Activated CD8-positive, alpha-beta T cell treated with anti-CD3 and anti-CD28 coated beads for 36 hours (primary cell): Measurements from ENCODE around the gene LGI1. TPM values are rescaled to one million over a fixed set of nuclear protein-coding genes. Genes with fewer than 3 reads are reported as not detected.

Experiments used
- ATAC-seq: fragments of 200-7000 bp; cut with Tn5 transposase; one replicate; pipeline ENCODE4 v1.10.0; 2021; ENCODE audit warnings: mild to moderate bottlenecking, moderate library complexity
- CTCF ChIA-PET: fragments of 350-600 bp; sonication (Branson Sonifier 250); formaldehyde crosslinking; loops from one replicate; lab custom pipeline; 2021; ENCODE audit warnings: antibody characterized with exemption; lab: Charles Lee
- POLR2A ChIA-PET: fragments of 350-600 bp; sonication (Branson Sonifier 250); formaldehyde crosslinking; loops from one replicate; lab custom pipeline; 2021; ENCODE audit warnings: antibody characterized with exemption; lab: Charles Lee
- DNase-seq: peaks from one replicate; pipeline ENCODE4 v3.0.0-alpha.2; 2020
- H3K27ac Mint-ChIP-seq: one replicate; pipeline ENCODE4 v1.8.0; 2021; ENCODE audit warnings: mild to moderate bottlenecking, mixed read lengths
- H3K27me3 Mint-ChIP-seq: one replicate; pipeline ENCODE4 v1.8.0; 2021; ENCODE audit warnings: mixed read lengths
- H3K36me3 Mint-ChIP-seq: one replicate; pipeline ENCODE4 v1.8.0; 2021; ENCODE audit warnings: low read depth, mixed read lengths
- H3K4me1 Mint-ChIP-seq: one replicate; pipeline ENCODE4 v1.8.0; 2021; ENCODE audit warnings: low read depth, mixed read lengths
- H3K4me3 Mint-ChIP-seq: one replicate; pipeline ENCODE4 v1.8.0; 2021; ENCODE audit warnings: mild to moderate bottlenecking, moderate library complexity, mixed read lengths
- H3K9me3 Mint-ChIP-seq: one replicate; pipeline ENCODE4 v1.8.0; 2021; ENCODE audit warnings: mixed read lengths
- CTCF ChIP-seq: fragments of 200-600 bp; IDR thresholded peaks from one replicate; pipeline ENCODE4 v1.8.0; 2022; ENCODE audit warnings: antibody characterized with exemption, mild to moderate bottlenecking
- intact Hi-C: fragments of 100-400 bp; cut with micrococcal nuclease; formaldehyde crosslinking; loops from one replicate; pipeline ENCODE4 v1.10.0; 2022
- total RNA-seq, 2 experiments: library from RNA; stranded (reverse); gene quantifications; one replicate each; pipeline ENCODE4 v1.2.3, GENCODE V29; 2021

Gene LGI1
- total RNA-seq, 2 experiments from 2014 or later: not detected

GRCh38 chr10:93726024-93726423 lies 31.7 kb upstream of the LGI1 start:
- no peak for TF ChIP-seq CTCF
- Mint-ChIP-seq H3K27me3 (peaks cover 30% of the 10 kb centered on the region), H3K4me3 (no peak overlapping the region), H3K4me1 (no peaks in the 10 kb centered on the region), H3K36me3 (no peaks in the 10 kb centered on the region), H3K9me3 (no peaks in the 10 kb centered on the region), H3K27ac (no peak overlapping the region)
- ChIA-PET CTCF (no interaction called here), POLR2A (no interaction called here)
- intact Hi-C loops: no loop called here
- DNase-seq: no peak
- ATAC-seq: no peak

- H3K36me3 Mint-ChIP-seq: no peaks in the 10 kb centered on the region
- intact Hi-C loops: no loop called here
Observed at GRCh38 chr10:93741367-93741766, 16.4 kb upstream of the LGI1 start.

DNA sequence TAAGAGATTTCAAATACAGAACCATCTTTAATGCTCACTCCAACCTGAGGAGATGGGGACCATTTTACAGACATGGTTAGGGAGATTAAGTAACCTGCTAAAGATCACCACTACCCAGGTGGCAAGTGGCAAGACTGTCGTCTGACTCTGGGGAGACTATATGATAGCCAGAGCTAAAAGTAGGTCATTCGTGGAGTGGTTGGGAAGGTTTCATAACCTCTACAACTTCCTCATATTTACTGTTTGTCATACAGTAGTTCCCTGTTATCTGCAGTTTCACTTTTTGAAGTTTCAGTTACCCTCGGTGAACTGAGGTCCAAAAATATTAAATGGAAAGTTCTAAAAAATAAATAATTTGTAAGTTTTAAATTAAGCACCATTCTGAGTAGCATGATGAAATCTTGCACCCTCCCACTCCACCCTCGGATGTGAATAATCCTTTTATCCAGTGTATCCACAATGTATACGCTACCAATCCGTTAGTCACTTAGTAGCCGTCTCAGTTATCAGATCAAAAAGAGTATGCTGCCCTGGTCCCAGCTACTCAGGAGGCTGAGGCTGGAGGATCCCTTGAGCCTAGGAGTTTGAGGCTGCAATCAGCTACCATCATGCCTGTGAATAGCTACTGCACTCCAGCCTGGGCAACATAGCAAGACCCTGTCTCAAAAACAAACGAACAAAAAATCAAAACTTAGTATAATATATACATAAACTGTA lies 14.9 kb upstream of the LGI1 start:
- Mint-ChIP-seq H3K27ac (no peak overlapping the region), H3K4me1 (no peaks in the 10 kb centered on the region)

More at GRCh38 chr10:93741367-93741766, 16.4 kb upstream of the LGI1 start:
- CTCF ChIA-PET: no interaction called here
- ATAC-seq (no peak), DNase-seq (no peak)
- peaks cover 8% of the 10 kb centered on the region for H3K27me3 Mint-ChIP-seq
- H3K4me1 Mint-ChIP-seq: no peaks in the 10 kb centered on the region
- POLR2A ChIA-PET: no interaction called here
- no peak for TF ChIP-seq CTCF
- H3K4me3 Mint-ChIP-seq: no peak overlapping the region
- H3K9me3 Mint-ChIP-seq: peaks cover 2% of the 10 kb centered on the region
- H3K27ac Mint-ChIP-seq: no peak overlapping the region

DNA sequence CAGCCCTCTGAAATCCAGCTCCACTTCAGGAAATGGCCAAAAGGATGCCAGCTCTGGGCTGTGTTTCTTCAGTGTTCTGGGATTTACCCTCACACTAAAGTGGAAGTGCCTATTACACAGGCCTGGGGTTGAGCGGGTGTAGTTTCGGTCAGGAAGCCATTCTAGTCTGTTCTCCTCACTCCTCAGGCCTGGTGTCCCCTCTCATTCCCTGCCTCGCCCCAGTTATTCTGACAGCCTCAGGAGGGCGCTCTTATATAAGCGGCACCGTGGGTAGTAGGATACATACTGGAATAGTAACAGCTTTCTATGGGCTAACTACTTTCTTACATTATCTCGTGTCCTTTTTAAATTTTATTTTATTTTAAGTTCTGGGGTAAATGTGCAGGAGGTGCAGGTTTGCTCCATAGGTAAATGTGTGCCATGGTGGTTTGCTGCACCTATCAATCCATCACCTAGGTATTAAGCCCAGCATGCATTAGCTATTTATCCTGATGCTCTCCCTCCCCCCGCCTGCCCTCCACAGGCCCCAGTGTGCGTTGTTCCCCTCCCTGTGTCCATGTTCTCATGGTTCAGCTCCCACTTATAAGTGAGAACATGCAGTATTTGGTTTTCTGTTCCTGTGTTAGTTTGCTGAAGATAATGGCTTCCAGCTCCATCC lies 12.2 kb upstream of the LGI1 start:
- ATAC-seq (no peak), DNase-seq (no peak)
- H3K27me3 Mint-ChIP-seq: peaks cover 3% of the 10 kb centered on the region
- ChIA-PET POLR2A (no interaction called here), CTCF (interaction anchor here (0.8 kb wide), 1 partner anchor 73 kb away, joined by 3 read pairs; no protein-coding TSS in a partner anchor)
- no peak overlapping the region for H3K4me3 Mint-ChIP-seq
- intact Hi-C loops: no loop called here
- no peaks in the 10 kb centered on the region for H3K36me3 Mint-ChIP-seq
- no peak overlapping the region for H3K27ac Mint-ChIP-seq
- TF ChIP-seq CTCF: no peak
- no peaks in the 10 kb centered on the region for H3K4me1 Mint-ChIP-seq
- H3K9me3 Mint-ChIP-seq: no peaks in the 10 kb centered on the region

More for the DNA sequence above, 14.9 kb upstream of the LGI1 start:
- Mint-ChIP-seq H3K9me3 (peaks cover 2% of the 10 kb centered on the region), H3K36me3 (no peaks in the 10 kb centered on the region), H3K4me3 (no peak overlapping the region), H3K27me3 (peaks cover 8% of the 10 kb centered on the region)
- ChIA-PET CTCF (interaction anchor here (1.2 kb wide), 1 partner anchor 116 kb away, joined by 3 read pairs; no protein-coding TSS in a partner anchor), POLR2A (no interaction called here)
- DNase-seq (no peak), ATAC-seq (no peak)
- intact Hi-C loops: no loop called here
- TF ChIP-seq CTCF: no peak

DNA sequence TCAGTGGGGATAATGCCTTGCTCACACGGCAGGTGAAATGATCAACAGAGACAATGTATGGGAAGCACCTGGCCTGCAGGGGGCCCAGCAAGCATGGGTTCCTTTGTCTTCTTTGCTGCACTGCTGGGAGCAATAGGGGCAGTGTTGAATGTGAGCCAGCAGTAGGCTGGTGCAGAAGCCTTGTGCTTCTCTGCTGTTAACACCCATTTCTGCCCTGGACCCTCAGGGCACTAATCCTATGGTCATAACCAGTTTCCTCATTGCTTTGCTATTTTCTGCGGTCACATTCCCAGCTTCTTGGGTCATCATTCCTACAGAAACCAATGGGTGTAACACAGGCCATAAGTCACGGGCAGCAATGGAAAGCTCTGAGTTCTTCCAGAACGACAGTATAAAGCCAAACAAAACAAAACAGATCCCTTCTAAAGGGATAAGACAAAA lies 10.9 kb upstream of the LGI1 start:
- ATAC-seq (no peak), DNase-seq (peak; percentile 10)
- H3K36me3 Mint-ChIP-seq: no peaks in the 10 kb centered on the region
- H3K4me1 Mint-ChIP-seq: no peaks in the 10 kb centered on the region
- intact Hi-C loops: no loop called here
- no peak overlapping the region for H3K4me3 Mint-ChIP-seq
- TF ChIP-seq CTCF: no peak
- H3K9me3 Mint-ChIP-seq: no peaks in the 10 kb centered on the region
- peaks cover 7% of the 10 kb centered on the region for H3K27me3 Mint-ChIP-seq
- POLR2A ChIA-PET: no interaction called here
- H3K27ac Mint-ChIP-seq: no peak overlapping the region
- CTCF ChIA-PET: no interaction called here
